ENCODE results near the gene CAND2. TPM values are rescaled to one million over a fixed set of nuclear protein-coding genes. Genes with fewer than 3 reads are reported as not detected.

CAND2 gene
- total and polyA plus RNA-seq, 9 of the 15 experiments (the other 6 are each of a cell fraction or from before 2014, with no cell fraction given) = 0.91 to 14.9 (median 4.3) TPM

DNA sequence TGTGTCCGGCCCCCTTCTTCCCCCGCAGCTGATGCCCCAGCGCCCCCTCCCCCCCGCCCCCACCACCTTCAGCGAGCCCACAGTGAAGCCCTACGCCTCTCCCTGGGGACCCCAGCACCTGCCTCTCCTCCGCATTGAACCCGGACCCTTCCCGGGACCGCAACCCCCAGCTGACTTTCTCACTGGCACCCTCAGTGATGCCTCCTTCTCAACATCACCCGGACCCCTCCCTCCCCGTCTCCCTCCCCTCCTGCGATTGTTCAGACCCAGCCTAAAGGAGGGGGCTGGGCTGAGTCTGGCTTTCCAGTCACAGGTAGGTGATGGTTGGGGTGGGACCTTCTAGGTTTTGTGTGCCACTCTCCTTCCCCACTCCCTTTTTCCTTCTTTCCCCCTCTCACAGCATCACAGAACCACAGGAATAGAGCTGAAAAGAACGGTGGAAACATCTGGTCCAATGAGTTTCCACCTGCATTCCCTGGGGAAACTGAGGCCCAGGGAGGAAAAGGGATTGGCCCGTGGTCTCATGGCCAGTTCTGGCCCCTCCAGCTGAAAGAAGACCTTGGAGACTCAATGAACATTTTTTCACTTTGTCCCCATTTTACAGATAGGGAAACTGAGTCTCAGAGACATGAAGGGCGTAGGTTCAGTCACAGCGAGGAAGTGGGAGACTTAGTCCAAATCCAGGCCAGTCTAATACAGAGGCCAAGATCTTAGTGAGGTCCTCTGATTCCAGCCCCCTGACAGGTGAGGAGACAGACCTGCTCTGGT lies 828 bp downstream of the CAND2 start:
- H3K27me3 ChIP-seq (ENCODE audit: control insufficient read depth in 2 of 2, insufficient read depth in 2 of 2, low read length in 2 of 2) = no peaks in the 10 kb centered on the region
- peaks cover 6% of the 10 kb centered on the region; the same call in 1 of the 3 replicates for H3K79me2 ChIP-seq (ENCODE audit: control insufficient read depth, insufficient read depth, low read length)
- in situ Hi-C loops (cut with MboI) = no loop called here
- ATAC-seq (peak; percentile 1; the same call in 1 of the 3 replicates), FAIRE-seq (no peak), DNase-seq (ENCODE audit: extremely low read depth in 1 of 4, low spot score in 3 of 4) (no peak)
- 52% methylated on average over 9 of the region's 17 CpGs for WGBS (ENCODE audit: insufficient coverage, low coverage, missing lambda C conversion rate)
- peak overlapping the region; percentile 73 for H3K4me3 ChIP-seq
- H3K27ac ChIP-seq (ENCODE audit: extremely low read depth, low read depth, low read length) = no peak overlapping the region; the same call in 2 of the 3 replicates
- ChIA-PET POLR2A (interaction anchor here (1.0 to 6.1 kb wide), 5 partner anchors 10 to 53 kb away, joined by 3 to 65 read pairs (median 6); no protein-coding TSS in a partner anchor), CTCF (ENCODE audit: low intra/inter-chr PET ratio) (interaction anchor here (0.7 kb wide), 1 partner anchor 78 kb away, joined by 3 read pairs; no protein-coding TSS in a partner anchor)
- H2AFZ ChIP-seq (ENCODE audit: low read depth, low read length) = peak overlapping the region; percentile 100
- no peaks in the 10 kb centered on the region for H3K9me3 ChIP-seq (replicated peaks; ENCODE audit: control insufficient read depth, insufficient read depth, low read depth, low read length)
- TSS peak; percentile 46 for BruUV-seq (replicated peaks)
- no peaks in the 10 kb centered on the region for H4K20me1 ChIP-seq (replicated peaks; ENCODE audit: control insufficient read depth, insufficient read depth, low read length)
- intact Hi-C loops (cut with micrococcal nuclease) = loop anchor here (10.0 kb wide), 1 partner anchor 197 kb away; no protein-coding TSS in a partner anchor
- peak overlapping the region in 1 of 2 experiments; percentile 93; a peak in 3 of 4 replicates for H3K9ac ChIP-seq (ENCODE audit: insufficient read depth in 1 of 2, low read depth in 2 of 2, low read length in 2 of 2)
- H3K36me3 ChIP-seq (ENCODE audit: control insufficient read depth, insufficient read depth, low read length) = no peaks in the 10 kb centered on the region
- H3K4me2 ChIP-seq (ENCODE audit: insufficient read depth, low read length) = peak overlapping the region; percentile 95
- H3K4me1 ChIP-seq (replicated peaks in 1 of 2; ENCODE audit: control insufficient read depth in 2 of 2, insufficient read depth in 2 of 2, low read length in 2 of 2) = peaks cover 8 to 25% of the 10 kb centered on the region in 2 experiments; a peak in 3 of 5 replicates
- TF ChIP-seq KLF10 (CRISPR knock-in tag; IDR thresholded peaks at IDR 0.05) (no peak), DPF2 (IDR thresholded peaks at IDR 0.05) (no peak), KDM1A (IDR thresholded peaks at IDR 0.05) (peak in 1 of 2 experiments; percentile 39; a peak in 3 of 4 replicates), ESRRA (IDR thresholded peaks at IDR 0.05; ENCODE audit: borderline replicate concordance, low read depth) (peak; percentile 72), SP1 (CRISPR knock-in tag; IDR thresholded peaks at IDR 0.05) (no peak), BCOR (IDR thresholded peaks at IDR 0.05) (peak; percentile 81), RBM25 (IDR thresholded peaks at IDR 0.05; ENCODE audit: low read depth, low read length, severe bottlenecking) (peak; percentile 72)
- TF ChIP-seq, protein P1, sequence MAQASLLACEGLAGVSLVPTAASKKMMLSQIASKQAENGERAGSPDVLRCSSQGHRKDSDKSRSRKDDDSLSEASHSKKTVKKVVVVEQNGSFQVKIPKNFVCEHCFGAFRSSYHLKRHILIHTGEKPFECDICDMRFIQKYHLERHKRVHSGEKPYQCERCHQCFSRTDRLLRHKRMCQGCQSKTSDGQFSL (CRISPR knock-in tag; IDR thresholded peaks at IDR 0.05) = 0 out of 2 replicates have a peak, but pooled peaks have one; percentile 10
- TF ChIP-seq, protein P1 (tag; IDR thresholded peaks at IDR 0.05) = no peak
- TF ChIP-seq, protein P2, sequence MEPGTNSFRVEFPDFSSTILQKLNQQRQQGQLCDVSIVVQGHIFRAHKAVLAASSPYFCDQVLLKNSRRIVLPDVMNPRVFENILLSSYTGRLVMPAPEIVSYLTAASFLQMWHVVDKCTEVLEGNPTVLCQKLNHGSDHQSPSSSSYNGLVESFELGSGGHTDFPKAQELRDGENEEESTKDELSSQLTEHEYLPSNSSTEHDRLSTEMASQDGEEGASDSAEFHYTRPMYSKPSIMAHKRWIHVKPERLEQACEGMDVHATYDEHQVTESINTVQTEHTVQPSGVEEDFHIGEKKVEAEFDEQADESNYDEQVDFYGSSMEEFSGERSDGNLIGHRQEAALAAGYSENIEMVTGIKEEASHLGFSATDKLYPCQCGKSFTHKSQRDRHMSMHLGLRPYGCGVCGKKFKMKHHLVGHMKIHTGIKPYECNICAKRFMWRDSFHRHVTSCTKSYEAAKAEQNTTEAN (CRISPR knock-in tag; IDR thresholded peaks at IDR 0.05) = 0 out of 2 replicates have a peak, but pooled peaks have one; percentile 41
- H3K9me1 ChIP-seq (ENCODE audit: control insufficient read depth, insufficient read depth, low read length) = no peaks in the 10 kb centered on the region

Measured in K562 (cell line).